Glutamatergic neuron (in vitro differentiated cells): ENCODE results near the gene DCXR. TPM values are rescaled to one million over a fixed set of nuclear protein-coding genes. Genes with fewer than 3 reads are reported as not detected.

ENCODE experiments used
- DNase-seq: peaks from one replicate; pipeline ENCODE4 v3.0.0; 2022
- H3K27ac Mint-ChIP-seq: one replicate; pipeline ENCODE4 v1.8.0; 2020; ENCODE audit warnings: mild to moderate bottlenecking, mixed read lengths, inconsistent platforms; ENCODE audit not compliant: unreplicated experiment
- H3K27me3 Mint-ChIP-seq: one replicate; pipeline ENCODE4 v1.8.0; 2020; ENCODE audit warnings: mild to moderate bottlenecking, moderate library complexity, mixed read lengths, inconsistent platforms; ENCODE audit not compliant: unreplicated experiment
- H3K36me3 Mint-ChIP-seq: one replicate; pipeline ENCODE4 v1.8.0; 2020; ENCODE audit warnings: mild to moderate bottlenecking, mixed read lengths, inconsistent platforms; ENCODE audit not compliant: unreplicated experiment
- H3K4me1 Mint-ChIP-seq: one replicate; pipeline ENCODE4 v1.8.0; 2020; ENCODE audit warnings: mild to moderate bottlenecking, low read depth, mixed read lengths, inconsistent platforms; ENCODE audit not compliant: unreplicated experiment
- H3K4me3 Mint-ChIP-seq: one replicate; pipeline ENCODE4 v1.8.0; 2020; ENCODE audit warnings: mild to moderate bottlenecking, mixed read lengths, inconsistent platforms; ENCODE audit not compliant: unreplicated experiment
- H3K9me3 Mint-ChIP-seq: one replicate; pipeline ENCODE4 v1.8.0; 2020; ENCODE audit warnings: mild to moderate bottlenecking, moderate library complexity, mixed read lengths, inconsistent platforms; ENCODE audit not compliant: unreplicated experiment
- total RNA-seq: library from RNA; stranded (reverse); fragmentation: NEBNext Ultra II Directional; extraction: Animal tissue kit (Norgen Biotek cat#: 25700); gene quantifications from one replicate; pipeline ENCODE4 v1.2.1, GENCODE V29; 2021; ENCODE audit not compliant: unreplicated experiment
- TF ChIP-seq, protein P1 (sequence below): fragments of 200-600 bp; sonication (generic); IDR thresholded peaks from one replicate; pipeline ENCODE4 v1.5.0; 2021; ENCODE audit not compliant: partially characterized antibody, unreplicated experiment

The DCXR gene
- total RNA-seq, 1 donor from 2014 or later: 89.5 TPM

- Mint-ChIP-seq H3K4me1 (no peaks in the 10 kb centered on the region), H3K27ac (no peak overlapping the region), H3K9me3 (no peaks in the 10 kb centered on the region), H3K27me3 (peaks cover 3% of the 10 kb centered on the region), H3K36me3 (no peaks in the 10 kb centered on the region), H3K4me3 (no peak overlapping the region)
- TF ChIP-seq, protein P1, sequence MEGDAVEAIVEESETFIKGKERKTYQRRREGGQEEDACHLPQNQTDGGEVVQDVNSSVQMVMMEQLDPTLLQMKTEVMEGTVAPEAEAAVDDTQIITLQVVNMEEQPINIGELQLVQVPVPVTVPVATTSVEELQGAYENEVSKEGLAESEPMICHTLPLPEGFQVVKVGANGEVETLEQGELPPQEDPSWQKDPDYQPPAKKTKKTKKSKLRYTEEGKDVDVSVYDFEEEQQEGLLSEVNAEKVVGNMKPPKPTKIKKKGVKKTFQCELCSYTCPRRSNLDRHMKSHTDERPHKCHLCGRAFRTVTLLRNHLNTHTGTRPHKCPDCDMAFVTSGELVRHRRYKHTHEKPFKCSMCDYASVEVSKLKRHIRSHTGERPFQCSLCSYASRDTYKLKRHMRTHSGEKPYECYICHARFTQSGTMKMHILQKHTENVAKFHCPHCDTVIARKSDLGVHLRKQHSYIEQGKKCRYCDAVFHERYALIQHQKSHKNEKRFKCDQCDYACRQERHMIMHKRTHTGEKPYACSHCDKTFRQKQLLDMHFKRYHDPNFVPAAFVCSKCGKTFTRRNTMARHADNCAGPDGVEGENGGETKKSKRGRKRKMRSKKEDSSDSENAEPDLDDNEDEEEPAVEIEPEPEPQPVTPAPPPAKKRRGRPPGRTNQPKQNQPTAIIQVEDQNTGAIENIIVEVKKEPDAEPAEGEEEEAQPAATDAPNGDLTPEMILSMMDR: no peak
- no peak for DNase-seq
These were observed 35.3 kb upstream of the DCXR start for GRCh38 chr17:82072827-82073226.

- DNase-seq: no peak
- Mint-ChIP-seq H3K4me3 (no peak overlapping the region), H3K4me1 (no peaks in the 10 kb centered on the region)
These were observed 33.1 kb upstream of the DCXR start for GRCh38 chr17:82070611-82071010.

DNA sequence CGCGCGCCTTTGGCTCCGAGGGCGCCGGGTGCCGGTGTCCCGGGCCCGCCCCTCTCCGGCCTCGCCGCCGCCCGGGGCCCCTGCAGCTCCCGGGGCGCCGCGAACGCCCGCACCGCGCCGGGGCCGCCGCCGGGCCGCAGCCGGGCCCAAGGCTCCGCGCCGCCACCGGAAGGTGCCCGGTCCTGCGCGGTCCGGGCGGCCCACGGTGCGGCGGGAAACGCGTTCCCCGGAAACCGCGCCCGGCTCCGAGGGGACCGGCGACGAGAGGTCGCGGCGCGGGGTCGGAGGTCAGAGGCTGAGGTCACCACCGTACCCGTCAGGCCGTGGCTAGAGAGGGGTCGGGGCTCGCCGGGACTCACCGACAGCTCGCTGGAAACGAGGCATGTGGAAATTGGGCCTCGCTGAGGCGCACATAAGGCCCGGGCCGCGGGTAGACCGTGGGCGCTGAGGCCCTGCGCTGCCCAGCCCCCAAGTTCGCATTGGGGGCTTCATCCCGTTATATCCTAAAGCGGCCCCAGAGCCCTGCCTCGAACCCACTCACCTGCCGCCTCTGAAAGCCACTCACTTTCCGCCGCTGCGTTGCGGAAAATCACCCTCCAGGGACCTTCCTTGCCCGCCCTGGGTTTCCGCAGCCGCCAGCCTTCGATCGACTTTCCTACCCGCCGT is 28.3 kb upstream of the DCXR start, which contains the start of gene DUS1L:
DUS1L (minus strand) TSS at position 167 of the 666 bp plus-strand sequence. CDS start 745 bp downstream, outside the sequence.
- DNase-seq: peak; percentile 83
- peaks cover 3% of the 10 kb centered on the region for H3K9me3 Mint-ChIP-seq
- peak within 1 kb of the TSS; percentile 55 for H3K27ac Mint-ChIP-seq
- H3K36me3 Mint-ChIP-seq: no peaks in the 10 kb centered on the region
- H3K4me1 Mint-ChIP-seq: no peaks in the 10 kb centered on the region
- TF ChIP-seq, protein P1: no peak
- H3K27me3 Mint-ChIP-seq: peaks cover 10% of the 10 kb centered on the region
- H3K4me3 Mint-ChIP-seq: peak within 1 kb of the TSS; percentile 87

More at GRCh38 chr17:82070611-82071010, 33.1 kb upstream of the DCXR start:
- peaks cover 3% of the 10 kb centered on the region for H3K9me3 Mint-ChIP-seq
- peaks cover 13% of the 10 kb centered on the region for H3K27me3 Mint-ChIP-seq
- no peaks in the 10 kb centered on the region for H3K36me3 Mint-ChIP-seq
- TF ChIP-seq, protein P1: no peak
- H3K27ac Mint-ChIP-seq: no peak overlapping the region

DNA sequence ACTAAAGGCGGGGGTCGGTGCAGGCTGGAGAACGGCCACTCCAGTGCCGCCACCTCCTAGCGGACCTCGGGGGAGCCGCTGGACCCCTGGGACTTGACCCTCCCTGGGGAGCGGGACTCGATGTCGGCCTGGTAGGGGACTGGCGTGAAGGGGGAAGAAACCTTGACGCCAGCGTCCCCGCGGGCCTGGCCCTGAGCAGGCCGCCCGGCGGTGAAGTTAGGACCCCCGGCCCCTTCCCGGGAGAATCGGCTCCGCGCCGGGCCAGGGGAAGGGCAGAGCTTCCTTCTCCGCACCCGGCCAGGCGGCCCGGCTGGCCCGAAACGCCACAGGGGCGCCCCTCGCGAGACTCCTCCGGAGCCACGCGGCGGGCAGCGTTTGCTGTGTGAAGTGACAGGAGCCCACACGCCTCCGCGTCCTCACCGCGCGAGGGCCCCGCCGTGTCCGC is 27.7 kb upstream of the DCXR start:
- TF ChIP-seq, protein P1: no peak
- Mint-ChIP-seq H3K36me3 (no peaks in the 10 kb centered on the region), H3K4me1 (no peaks in the 10 kb centered on the region), H3K4me3 (peak overlapping the region; percentile 20), H3K27me3 (peaks cover 10% of the 10 kb centered on the region), H3K9me3 (peaks cover 3% of the 10 kb centered on the region), H3K27ac (no peak overlapping the region)
- DNase-seq: no peak
